ENCODE data around the gene SEMA3B. TPM values are rescaled to one million over a fixed set of nuclear protein-coding genes. Genes with fewer than 3 reads are reported as not detected.

Gene SEMA3B
- 10 to 100 TPM in 1 of 4 donors, 1 to 10 TPM in 3; 2.4 to 13.7 (median 7.0) TPM for total RNA-seq

DNA sequence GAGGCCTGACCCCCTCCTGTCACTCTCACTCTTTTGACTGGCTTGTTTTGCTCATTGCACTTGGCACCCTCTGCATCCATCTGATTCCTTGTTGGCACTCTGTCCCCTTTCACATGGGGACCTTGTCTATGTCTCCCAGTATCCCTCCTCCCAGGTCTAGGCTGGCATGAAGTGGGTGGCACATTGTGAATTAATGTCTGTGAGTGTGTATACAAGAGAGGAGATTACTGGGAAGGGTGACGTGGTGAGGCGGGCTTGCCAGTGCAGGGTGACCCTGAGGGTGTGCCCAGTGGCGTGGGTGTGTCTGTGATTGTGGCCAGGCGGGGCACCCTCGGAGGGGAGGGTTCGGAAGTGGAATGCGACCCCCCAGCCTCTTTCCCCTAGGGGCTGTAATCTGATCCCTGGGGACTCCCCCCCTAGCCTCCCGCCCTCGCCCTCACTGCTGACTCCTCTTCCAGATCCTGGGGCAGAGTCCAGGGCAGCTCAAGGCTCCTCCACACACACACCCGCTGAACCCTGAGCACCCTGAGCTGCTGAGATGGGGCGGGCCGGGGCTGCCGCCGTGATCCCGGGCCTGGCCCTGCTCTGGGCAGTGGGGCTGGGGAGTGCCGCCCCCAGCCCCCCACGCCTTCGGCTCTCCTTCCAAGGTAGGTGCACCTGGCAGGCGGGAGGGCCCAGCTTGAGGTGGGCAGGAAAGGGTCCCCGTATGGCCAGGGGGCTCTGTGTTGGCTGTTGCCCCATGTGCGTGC lies at the start of gene SEMA3B:
Gene SEMA3B, plus strand, starts transcription at position 445 of the 749 bp plus-strand sequence. Its CDS starts 94 bp downstream, at position 539.
- TF ChIP-seq, protein P1, sequence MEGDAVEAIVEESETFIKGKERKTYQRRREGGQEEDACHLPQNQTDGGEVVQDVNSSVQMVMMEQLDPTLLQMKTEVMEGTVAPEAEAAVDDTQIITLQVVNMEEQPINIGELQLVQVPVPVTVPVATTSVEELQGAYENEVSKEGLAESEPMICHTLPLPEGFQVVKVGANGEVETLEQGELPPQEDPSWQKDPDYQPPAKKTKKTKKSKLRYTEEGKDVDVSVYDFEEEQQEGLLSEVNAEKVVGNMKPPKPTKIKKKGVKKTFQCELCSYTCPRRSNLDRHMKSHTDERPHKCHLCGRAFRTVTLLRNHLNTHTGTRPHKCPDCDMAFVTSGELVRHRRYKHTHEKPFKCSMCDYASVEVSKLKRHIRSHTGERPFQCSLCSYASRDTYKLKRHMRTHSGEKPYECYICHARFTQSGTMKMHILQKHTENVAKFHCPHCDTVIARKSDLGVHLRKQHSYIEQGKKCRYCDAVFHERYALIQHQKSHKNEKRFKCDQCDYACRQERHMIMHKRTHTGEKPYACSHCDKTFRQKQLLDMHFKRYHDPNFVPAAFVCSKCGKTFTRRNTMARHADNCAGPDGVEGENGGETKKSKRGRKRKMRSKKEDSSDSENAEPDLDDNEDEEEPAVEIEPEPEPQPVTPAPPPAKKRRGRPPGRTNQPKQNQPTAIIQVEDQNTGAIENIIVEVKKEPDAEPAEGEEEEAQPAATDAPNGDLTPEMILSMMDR (IDR thresholded peaks at IDR 0.05; ENCODE audit: low read depth), result no peak

DNA sequence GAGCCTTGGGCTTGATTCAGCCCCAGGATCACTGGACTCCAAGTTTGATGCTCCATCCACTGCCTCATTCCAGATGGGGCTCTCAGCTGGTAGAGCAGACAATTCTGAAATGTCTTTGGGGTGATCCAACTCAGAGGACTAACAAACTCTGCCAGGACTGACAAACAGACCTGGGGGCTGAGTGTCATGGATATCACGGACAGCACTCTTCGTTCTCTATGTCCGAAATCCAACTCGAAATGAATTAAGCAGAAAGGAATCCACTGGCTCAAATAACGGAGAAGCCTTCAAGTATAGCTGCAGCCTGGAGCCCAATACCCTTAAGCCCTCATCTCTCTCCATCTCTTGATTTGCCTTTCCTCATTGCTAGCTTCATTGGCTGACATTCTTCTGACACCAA lies 49.7 kb upstream of the SEMA3B start:
- TF ChIP-seq, protein P1 (IDR thresholded peaks at IDR 0.05; ENCODE audit: low read depth), result no peak

DNA sequence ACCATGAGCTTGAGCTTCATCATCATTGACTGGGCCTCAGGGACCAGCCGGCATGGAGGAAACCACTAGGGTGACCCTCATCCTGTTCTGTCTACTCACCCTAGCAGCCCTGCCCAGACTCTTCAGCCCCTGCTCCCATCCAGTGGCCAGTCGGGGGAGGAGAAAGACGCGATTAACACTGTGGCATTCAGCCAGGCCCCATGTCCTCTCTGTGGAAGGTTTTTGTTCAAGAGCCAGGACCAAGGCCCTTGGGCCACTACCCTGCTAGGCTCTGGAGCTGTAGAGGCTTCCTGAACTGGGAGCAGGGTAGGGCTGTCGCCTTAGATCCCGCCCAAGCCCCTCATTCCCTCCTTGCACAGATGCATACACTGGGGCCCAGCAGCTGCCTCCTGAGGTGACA lies 48.8 kb upstream of the SEMA3B start:
- TF ChIP-seq, protein P1 (IDR thresholded peaks at IDR 0.05; ENCODE audit: low read depth), result no peak

DNA sequence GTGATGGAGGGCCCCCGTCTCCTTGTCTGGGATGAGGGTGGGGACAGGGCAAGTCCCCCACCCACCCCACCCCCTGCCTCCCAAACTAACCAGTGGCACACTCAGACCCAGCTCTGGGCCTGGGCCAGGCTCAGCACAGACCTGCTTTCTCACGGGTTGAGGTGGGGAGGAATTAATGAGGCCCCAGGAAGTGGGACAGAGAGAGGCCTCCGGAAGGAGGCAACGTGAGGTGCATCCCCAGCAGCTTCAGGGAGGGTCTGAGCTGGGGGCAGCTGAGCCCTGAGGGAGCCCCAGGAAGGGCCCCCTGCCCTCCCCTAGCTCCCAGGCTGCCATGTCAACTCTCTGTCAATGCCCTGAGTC lies 47.9 kb upstream of the SEMA3B start:
- TF ChIP-seq, protein P1 (IDR thresholded peaks at IDR 0.05; ENCODE audit: low read depth), result no peak

DNA sequence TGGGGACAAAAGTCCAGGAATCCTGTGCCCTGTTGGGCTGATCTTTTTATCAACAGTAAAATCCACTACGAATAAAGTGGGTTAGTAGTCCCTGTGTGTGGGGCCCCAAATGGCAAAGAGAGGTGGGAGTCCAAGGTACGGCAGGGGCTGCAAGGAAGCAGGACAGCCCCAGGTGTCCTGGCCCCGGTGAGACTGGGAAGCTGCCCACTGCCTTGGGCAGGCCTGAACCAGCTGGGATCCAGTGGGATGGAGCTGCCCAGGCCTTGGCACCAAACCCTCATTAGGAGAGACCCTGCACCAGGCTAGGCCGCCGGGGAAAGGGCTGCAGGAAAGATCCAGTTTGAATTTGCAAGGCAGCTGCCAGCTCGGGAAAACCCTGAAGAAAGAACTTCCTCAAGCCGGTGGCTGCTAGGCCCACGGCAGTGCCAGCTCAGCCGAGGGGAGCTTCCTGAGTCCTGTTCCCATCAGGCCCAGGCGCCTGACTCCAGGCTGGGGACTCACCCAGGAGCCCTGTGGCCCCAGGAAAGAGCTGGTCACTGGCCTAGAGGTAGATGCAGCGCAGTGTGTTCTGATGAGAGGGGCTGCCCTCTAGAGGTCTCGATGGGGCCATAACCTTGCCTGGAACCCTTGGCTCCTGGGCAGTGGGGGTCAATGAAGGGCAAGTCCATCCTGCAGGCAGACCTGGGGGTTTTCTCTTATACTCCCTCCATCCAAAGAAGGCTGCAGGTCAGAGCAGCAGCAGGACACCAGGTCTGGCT lies 47.4 kb upstream of the SEMA3B start:
- TF ChIP-seq, protein P1 (IDR thresholded peaks at IDR 0.05; ENCODE audit: low read depth), result no peak

DNA sequence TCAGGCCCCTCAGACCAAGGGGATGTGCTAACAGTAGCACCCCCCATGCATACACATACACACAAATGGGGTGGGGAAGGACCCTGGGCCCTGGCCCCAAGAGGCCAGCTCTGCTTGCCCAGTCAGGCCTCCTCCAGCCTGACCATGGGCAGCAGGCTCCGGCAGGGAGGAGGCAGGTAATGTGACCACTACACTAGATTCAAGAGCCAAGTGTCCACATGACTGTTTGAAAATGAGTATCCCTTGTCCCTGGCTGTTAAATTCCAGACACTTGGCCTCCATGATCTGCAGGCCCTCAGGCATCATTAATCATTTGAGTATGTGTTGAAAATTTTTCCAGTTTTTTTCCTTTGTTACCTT lies 46.8 kb upstream of the SEMA3B start:
- TF ChIP-seq, protein P1 (IDR thresholded peaks at IDR 0.05; ENCODE audit: low read depth), result no peak

DNA sequence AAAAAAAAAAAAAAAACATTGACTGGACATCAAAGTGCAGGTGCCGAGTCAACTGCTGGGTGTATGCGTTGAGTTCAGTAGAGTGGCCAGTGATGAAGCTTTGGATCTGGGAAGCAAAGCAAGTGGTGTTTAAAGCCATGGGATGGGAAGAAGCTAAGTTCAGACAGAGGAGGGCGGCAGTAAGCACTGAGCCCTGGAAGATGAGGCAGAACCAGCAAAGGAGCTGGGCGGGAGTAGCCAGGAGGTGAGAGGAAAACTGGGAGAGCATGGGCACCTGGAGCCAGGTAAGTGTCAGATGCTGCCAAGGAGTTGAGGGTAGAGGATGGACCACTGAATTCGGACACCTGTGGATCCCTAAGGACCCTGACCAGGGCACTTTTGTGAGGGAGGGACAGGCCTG lies 44.3 kb upstream of the SEMA3B start:
- TF ChIP-seq, protein P1 (IDR thresholded peaks at IDR 0.05; ENCODE audit: low read depth), result no peak
